ENCODE results near the gene ELK1.

Gene ELK1

GRCh38 chrX:47613082-47613481 is 37.3 kb downstream of the ELK1 start:
- no peak overlapping the region for H3K4me3 ChIP-seq (ENCODE audit: control insufficient read depth, low read depth, low read length)
- TF ChIP-seq CTCF (IDR thresholded peaks at IDR 0.05; ENCODE audit: control insufficient read depth, insufficient read depth, low read depth, low read length, missing control alignments), result no peak
- DNase-seq (ENCODE audit: low read depth), result no peak

GRCh38 chrX:47612418-47612817 is 37.9 kb downstream of the ELK1 start:
- DNase-seq (ENCODE audit: low read depth), result no peak

GRCh38 chrX:47611926-47612325 is 38.4 kb downstream of the ELK1 start:
- DNase-seq (ENCODE audit: low read depth), result no peak
- no peak for TF ChIP-seq CTCF (IDR thresholded peaks at IDR 0.05; ENCODE audit: control insufficient read depth, insufficient read depth, low read depth, low read length, missing control alignments)
- no peak overlapping the region for H3K4me3 ChIP-seq (ENCODE audit: control insufficient read depth, low read depth, low read length)

More at GRCh38 chrX:47612418-47612817, 37.9 kb downstream of the ELK1 start:
- TF ChIP-seq CTCF (IDR thresholded peaks at IDR 0.05; ENCODE audit: control insufficient read depth, insufficient read depth, low read depth, low read length, missing control alignments), result no peak
- no peak overlapping the region for H3K4me3 ChIP-seq (ENCODE audit: control insufficient read depth, low read depth, low read length)

GRCh38 chrX:47611489-47611888 is 38.9 kb downstream of the ELK1 start:
- no peak overlapping the region for H3K4me3 ChIP-seq (ENCODE audit: control insufficient read depth, low read depth, low read length)
- DNase-seq (ENCODE audit: low read depth), result no peak
- TF ChIP-seq CTCF (IDR thresholded peaks at IDR 0.05; ENCODE audit: control insufficient read depth, insufficient read depth, low read depth, low read length, missing control alignments), result no peak

GRCh38 chrX:47610511-47610910 is 39.9 kb downstream of the ELK1 start:
- no peak overlapping the region for H3K4me3 ChIP-seq (ENCODE audit: control insufficient read depth, low read depth, low read length)
- DNase-seq (ENCODE audit: low read depth), result no peak
- TF ChIP-seq CTCF (IDR thresholded peaks at IDR 0.05; ENCODE audit: control insufficient read depth, insufficient read depth, low read depth, low read length, missing control alignments), result no peak

- DNase-seq (ENCODE audit: low read depth), result no peak
- TF ChIP-seq CTCF (IDR thresholded peaks at IDR 0.05; ENCODE audit: control insufficient read depth, insufficient read depth, low read depth, low read length, missing control alignments), result no peak
Observed at GRCh38 chrX:47608130-47608810, 42.1 kb downstream of the ELK1 start.

More at GRCh38 chrX:47608130-47608810, 42.1 kb downstream of the ELK1 start:
- no peak overlapping the region for H3K4me3 ChIP-seq (ENCODE audit: control insufficient read depth, low read depth, low read length)
